PC-9 (cell line): ENCODE data around the gene GRB7.

Experiments used
- CTCF ChIP-seq: fragments of 200-600 bp; sonication (generic); conservative IDR thresholded peaks from 2 replicates; pipeline ENCODE4 v1.6.1; 2017; ENCODE audit warnings: mixed run types, antibody characterized with exemption, mild to moderate bottlenecking, moderate library complexity
- EZH2 ChIP-seq: fragments of 200-600 bp; sonication (generic); IDR thresholded peaks from 2 replicates; pipeline ENCODE4 v1.8.0; 2017; ENCODE audit warnings: antibody characterized with exemption, low read depth

GRCh38 chr17:39724731-39725130 is 13.0 kb upstream of the GRB7 start:
- TF ChIP-seq EZH2 (no peak), CTCF (no peak)
